ENCODE measurements around the gene KIF4A.
A peak's percentile ranks its signal among the peaks of the same experiment; 100 is the strongest.
"Not testable (repeated sequence)": the region's sequence is repeated elsewhere in the genome, so short reads cannot be mapped to it uniquely, and the experiment has no call there.

The KIF4A gene

GRCh38 chrX:70289793-70290770 lies at the start of gene KIF4A, which contains the start of gene PDZD11:
Gene KIF4A (plus strand): TSS chrX:70290104. CDS start chrX:70290459, 355 bp downstream.
Gene PDZD11 (minus strand): TSS chrX:70289927. CDS start chrX:70289341, 586 bp downstream.
- DNase-seq: peak; percentile 91

- DNase-seq: no peak
These were observed 49.2 kb upstream of the KIF4A start for GRCh38 chrX:70240751-70241150.

- no peak for DNase-seq
These were observed 48.4 kb upstream of the KIF4A start for GRCh38 chrX:70241501-70241900.

GRCh38 chrX:70243601-70244000 lies 46.3 kb upstream of the KIF4A start:
- not testable (repeated sequence) for DNase-seq

- no peak for DNase-seq
These were observed 45.0 kb upstream of the KIF4A start for GRCh38 chrX:70244881-70245280.

GRCh38 chrX:70247252-70247651 lies 42.7 kb upstream of the KIF4A start:
- no peak for DNase-seq

- DNase-seq: no peak
These were observed 37.4 kb upstream of the KIF4A start for GRCh38 chrX:70252491-70252890.

- no peak for DNase-seq
These were observed 36.4 kb upstream of the KIF4A start for GRCh38 chrX:70253377-70254062.

GRCh38 chrX:70254063-70254400 lies 35.9 kb upstream of the KIF4A start:
- DNase-seq: no peak

- no peak for DNase-seq
These were observed 35.0 kb upstream of the KIF4A start for GRCh38 chrX:70254909-70255308.

GRCh38 chrX:70255452-70255851 lies 34.5 kb upstream of the KIF4A start:
- DNase-seq: no peak

- no peak for DNase-seq
These were observed 32.2 kb upstream of the KIF4A start for GRCh38 chrX:70257423-70258288.

GRCh38 chrX:70260104-70260503 lies 29.8 kb upstream of the KIF4A start, which contains the start of gene P2RY4:
Gene P2RY4 (minus strand): TSS chrX:70260204. CDS start chrX:70259624, 580 bp downstream.
- DNase-seq: no peak

- peak; percentile 16 for DNase-seq
These were observed 26.8 kb upstream of the KIF4A start for GRCh38 chrX:70262952-70263567.

GRCh38 chrX:70264784-70265183 lies 25.1 kb upstream of the KIF4A start:
- no peak for DNase-seq

GRCh38 chrX:70268034-70268433 lies 21.9 kb upstream of the KIF4A start, which contains the start of gene ARR3:
Gene ARR3 (plus strand): TSS chrX:70268334. CDS start chrX:70269386, 1,052 bp downstream.
- no peak for DNase-seq

GRCh38 chrX:70274029-70274428 lies 15.9 kb upstream of the KIF4A start:
- not testable (repeated sequence) for DNase-seq

- DNase-seq: no peak
These were observed 10.8 kb upstream of the KIF4A start for GRCh38 chrX:70279081-70279480.

GRCh38 chrX:70280573-70280972 lies 9.3 kb upstream of the KIF4A start:
- DNase-seq: no peak

- DNase-seq: no peak
These were observed 8.0 kb upstream of the KIF4A start, which contains the start of gene RAB41 for GRCh38 chrX:70281951-70282350. Gene RAB41 (plus strand): TSS chrX:70282172. CDS start chrX:70282218, 46 bp downstream.

GRCh38 chrX:70289168-70289792 lies 624 bp upstream of the KIF4A start:
- no peak for DNase-seq

- no peak for DNase-seq
These were observed 2.9 kb downstream of the KIF4A start for GRCh38 chrX:70292788-70293187.
